Measurements from ENCODE around the gene WWC2.
"Not testable (repeated sequence)": the region's sequence is repeated elsewhere in the genome, so short reads cannot be mapped to it uniquely, and the experiment has no call there.

WWC2 gene

DNA sequence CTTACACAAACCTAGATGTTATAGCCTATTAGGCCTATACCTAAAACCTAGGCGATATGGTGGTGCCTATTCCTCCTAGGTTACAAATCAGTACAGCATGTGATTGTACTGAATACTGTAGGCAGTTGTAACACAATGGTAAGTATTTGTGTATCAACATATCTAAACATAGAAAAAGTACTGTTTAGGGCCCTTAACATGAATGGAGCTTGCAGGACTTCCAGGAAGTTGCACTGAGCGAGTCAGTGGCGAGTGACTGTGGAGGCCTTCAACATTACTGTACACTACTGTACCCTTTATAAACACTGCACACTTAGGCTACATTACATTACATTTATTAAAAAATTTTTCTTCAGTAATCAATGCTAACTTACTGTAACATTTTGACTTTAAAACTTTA is 37.8 kb downstream of the WWC2 start:
- intact Hi-C loops (cut with DNase I), result no loop called here
- DNase-seq, result no peak

DNA sequence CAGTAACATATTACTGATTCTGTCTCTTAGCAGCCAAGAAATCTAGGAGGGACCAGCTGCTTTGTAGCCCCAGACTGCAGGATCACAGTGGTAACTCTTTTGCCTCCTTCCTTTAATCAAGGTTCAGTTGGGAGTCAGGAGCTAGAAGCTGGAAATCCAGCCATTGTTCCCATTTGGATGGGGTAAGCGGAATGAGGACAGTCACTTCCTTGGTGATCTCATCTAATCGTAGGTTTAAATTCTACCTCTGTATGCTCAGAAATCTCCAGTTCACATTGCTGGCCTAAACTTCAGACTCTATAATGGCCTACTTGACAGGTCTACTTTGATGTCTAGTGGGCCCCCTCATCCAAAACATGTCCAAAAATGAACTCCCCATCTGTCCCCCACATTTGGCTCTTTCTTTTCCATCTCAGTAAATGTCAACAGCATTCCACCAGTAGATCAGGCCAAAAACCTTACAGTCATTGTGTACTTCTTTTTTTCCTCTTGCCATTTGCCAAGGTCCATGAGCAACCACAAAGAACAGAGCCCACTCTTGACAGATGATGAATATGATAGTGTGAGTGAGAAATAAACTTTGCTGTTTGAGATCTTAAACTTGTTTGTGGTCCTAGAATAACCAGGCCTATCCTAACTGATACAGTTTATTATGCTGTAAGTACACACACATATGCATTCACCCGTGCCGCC is 40.1 kb downstream of the WWC2 start:
- intact Hi-C loops (cut with DNase I), result no loop called here
- DNase-seq, result no peak

- no peak for DNase-seq
- intact Hi-C loops (cut with DNase I), result no loop called here
Observed at GRCh38 chr4:183139972-183140570, 41.0 kb downstream of the WWC2 start.

- DNase-seq, result no peak
Observed at GRCh38 chr4:183140911-183141320, 41.9 kb downstream of the WWC2 start.

DNA sequence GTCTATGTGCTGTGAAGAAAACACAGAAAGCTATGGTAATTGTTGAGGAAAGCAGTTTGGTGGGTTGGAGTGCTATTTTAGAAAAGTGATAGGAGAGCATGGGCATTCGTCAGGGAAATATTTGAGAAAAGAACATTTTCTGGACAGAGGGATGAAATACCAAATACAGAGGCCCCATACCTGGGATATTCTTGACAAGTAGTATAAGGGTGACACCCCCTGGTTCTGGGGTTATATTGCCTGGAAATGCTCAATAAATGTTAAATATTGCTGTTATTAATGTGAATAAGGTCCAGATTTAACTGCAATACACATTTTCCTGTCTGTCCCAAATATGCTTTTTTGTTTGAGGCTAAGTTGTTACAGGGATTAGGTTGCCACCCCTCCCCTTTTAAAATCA is 42.9 kb downstream of the WWC2 start:
- DNase-seq, result no peak
- intact Hi-C loops (cut with DNase I), result no loop called here

More at GRCh38 chr4:183140911-183141320, 41.9 kb downstream of the WWC2 start:
- intact Hi-C loops (cut with DNase I), result no loop called here

GRCh38 chr4:183142571-183143550 is 43.8 kb downstream of the WWC2 start:
- intact Hi-C loops (cut with DNase I), result no loop called here
- DNase-seq, result peak in 8 of 42 donors; percentile 7 to 36 (median 17)

DNA sequence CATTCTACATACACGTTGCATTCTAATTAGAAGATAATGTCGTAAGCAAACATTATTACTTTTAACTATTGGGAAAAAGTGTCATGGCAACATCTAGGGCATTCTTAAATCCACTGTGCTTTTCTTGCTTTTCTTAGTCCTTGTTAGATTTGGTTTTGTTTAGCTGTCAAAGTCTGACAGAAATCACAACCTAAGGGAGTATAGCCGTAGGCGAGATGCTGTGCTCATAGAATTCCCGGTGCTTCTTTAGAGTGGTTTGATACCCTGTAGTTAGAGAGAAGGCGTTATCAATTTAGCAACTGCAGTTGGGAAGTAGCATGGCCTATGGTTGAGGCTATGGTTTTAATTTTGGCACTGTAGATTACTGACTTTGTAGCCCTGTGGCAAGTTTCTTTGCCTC is 45.7 kb downstream of the WWC2 start:
- intact Hi-C loops (cut with DNase I), result no loop called here
- DNase-seq, result peak in 2 of 42 donors; percentile 7 to 12

- DNase-seq, result no peak
- intact Hi-C loops (cut with DNase I), result no loop called here
Observed at GRCh38 chr4:183145773-183146172, 46.7 kb downstream of the WWC2 start.

- intact Hi-C loops (cut with DNase I), result no loop called here
- DNase-seq, result peak in 34 of 42 donors; percentile 8 to 67 (median 30)
Observed at GRCh38 chr4:183146478-183146877, 47.4 kb downstream of the WWC2 start.

DNA sequence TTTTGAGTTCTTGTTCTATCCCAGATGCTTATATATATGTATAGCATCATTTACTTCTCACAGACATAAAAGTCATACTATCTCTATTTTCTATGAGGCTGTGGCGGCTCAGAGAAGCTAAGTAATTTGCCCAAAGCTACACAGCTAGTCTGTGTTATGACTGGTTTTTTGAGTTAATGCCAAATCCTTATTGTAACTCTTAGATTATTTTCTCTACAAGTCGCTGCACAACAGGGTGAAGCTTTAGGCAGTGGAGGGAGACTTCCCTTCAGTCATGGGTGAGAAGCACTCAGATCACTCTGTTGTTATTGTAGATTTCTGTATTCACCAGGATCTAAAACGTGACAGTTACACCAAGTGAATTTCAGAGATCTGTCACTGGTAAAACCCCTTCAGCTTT is 48.1 kb downstream of the WWC2 start:
- DNase-seq, result no peak
- intact Hi-C loops (cut with DNase I), result no loop called here

DNA sequence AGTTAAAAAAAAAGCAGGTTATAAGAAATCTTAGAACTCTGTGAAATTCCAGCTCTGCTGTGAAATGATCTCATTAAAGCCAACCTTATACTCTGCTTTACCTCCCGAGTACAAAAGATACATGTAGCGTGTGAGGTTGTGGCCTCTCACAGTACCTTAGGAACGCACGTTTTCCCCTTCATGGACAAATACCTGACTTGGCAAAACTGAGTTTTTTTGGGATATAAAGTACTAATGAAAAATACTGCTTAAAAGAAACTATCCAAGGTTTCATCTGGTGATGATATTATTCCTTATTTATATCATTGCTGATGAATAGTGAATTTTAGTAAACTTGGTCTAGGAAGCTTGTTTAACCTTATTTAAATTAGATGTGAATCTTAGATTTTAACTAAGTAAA is 48.9 kb downstream of the WWC2 start:
- DNase-seq, result no peak
- intact Hi-C loops (cut with DNase I), result no loop called here

GRCh38 chr4:183149616-183150539 is 50.8 kb downstream of the WWC2 start:
- intact Hi-C loops (cut with DNase I), result no loop called here

DNA sequence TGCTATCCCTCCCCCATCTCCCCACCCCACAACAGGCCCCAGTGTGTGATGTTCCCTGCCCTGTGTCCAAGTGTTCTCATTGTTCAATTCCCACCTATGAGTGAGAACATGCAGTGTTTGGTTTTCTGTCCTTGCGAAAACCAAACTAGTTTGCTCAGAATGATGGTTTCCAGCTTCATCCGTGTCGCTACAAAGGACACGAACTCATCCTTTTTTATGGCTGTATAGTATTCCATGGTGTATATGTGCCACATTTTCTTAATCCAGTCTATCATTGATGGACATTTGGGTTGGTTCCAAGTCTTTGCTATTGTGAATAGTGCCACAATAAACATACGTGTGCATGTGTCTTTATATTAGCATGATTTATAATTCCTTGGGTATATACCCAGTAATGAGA is 51.6 kb downstream of the WWC2 start:
- DNase-seq; intact Hi-C loops (cut with DNase I): not testable (repeated sequence)

More at GRCh38 chr4:183149616-183150539, 50.8 kb downstream of the WWC2 start:
- DNase-seq, result no peak

DNA sequence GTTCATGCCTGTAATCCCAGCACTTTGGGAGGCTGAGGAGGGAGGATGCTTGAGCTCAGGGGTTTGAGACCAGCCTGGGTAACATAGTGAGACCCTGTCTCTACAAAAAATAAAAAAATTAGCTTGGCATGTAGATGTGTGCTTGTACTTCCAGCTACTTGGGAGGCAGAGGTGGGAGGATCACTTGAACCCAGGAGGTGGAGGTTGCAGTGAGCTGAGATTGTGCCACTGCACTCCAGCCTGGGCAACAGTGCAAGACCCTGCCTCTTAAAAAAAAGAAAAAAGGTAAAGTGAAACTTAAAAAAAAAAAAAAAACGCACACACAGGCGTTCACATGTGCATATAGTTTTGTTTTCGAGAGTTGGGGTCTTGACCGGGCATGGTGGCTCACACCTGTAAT is 53.2 kb downstream of the WWC2 start:
- DNase-seq; intact Hi-C loops (cut with DNase I): not testable (repeated sequence)

DNA sequence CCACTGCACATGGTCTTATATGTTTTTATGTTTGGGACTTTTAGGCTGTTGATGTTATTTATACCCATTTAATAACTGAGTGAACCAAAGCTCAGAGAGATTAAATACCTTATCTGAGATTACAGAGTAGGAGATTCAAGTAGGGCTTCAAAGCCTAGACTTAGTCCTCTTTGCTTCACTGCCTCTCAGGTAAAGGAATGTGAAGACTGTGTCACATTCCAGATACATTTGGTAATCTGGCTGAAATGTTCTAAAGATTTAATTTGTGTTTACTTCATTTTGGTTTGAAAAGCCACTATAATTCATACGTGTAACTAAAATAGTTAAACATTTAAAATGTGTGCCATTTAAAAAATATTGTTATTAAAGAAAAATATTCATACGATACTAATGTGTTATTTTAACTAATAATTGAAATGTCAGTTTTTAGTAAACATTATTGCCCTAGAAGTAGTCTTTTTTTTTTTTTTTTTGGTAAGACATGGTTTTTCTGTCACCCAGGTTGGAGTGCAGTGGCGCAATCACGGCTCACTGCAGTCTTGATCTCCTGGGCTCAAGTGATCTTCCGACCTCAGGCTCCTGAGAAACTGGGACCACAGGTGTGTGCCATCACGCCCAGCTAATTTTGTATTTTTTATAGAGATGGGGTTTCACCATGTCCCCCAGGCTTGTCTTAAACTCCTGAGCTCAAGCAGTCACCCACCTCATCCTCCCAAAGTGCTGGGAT is 54.3 kb downstream of the WWC2 start:
- intact Hi-C loops (cut with DNase I), result no loop called here
- no peak for DNase-seq

GRCh38 chr4:183154701-183155391 is 55.8 kb downstream of the WWC2 start:
- intact Hi-C loops (cut with DNase I), result no loop called here
- DNase-seq, result no peak

- intact Hi-C loops (cut with DNase I), result no loop called here
- no peak for DNase-seq
Observed at GRCh38 chr4:183155450-183156184, 56.6 kb downstream of the WWC2 start.

Measured in head of caudate nucleus (tissue), 42 donors.